ENCODE results near the gene SERPINB6.
A peak's percentile ranks its signal among the peaks of the same experiment; 100 is the strongest.
"Not testable (repeated sequence)": the region's sequence is repeated elsewhere in the genome, so short reads cannot be mapped to it uniquely, and the experiment has no call there.

SERPINB6 gene

DNA sequence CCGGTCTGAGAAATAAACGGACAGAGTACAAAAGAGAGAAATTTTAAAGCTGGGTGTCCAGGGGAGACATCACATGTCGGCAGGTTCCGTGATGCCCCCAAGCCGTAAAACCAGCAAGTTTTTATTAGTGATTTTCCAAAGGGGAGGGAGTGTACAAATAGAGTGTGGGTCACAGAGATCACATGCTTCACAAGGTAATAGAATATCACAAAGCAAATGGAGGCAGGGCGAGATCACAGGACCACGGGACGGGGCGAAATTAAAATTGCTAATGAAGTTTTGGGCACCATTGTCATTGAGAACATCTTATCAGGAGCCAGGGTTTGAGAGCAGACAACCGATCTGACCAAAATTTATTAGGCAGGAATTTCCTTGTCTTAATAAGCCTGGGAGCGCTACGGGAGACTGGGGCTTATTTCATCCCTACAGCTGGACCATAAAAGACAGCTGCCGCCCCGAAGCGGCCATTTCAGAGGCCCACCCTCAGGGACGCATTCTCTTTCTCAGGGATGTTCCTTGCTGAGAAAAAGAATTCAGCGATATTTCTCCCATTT lies 37.4 kb upstream of the SERPINB6 start:
- ATAC-seq (replicated peaks; ENCODE audit: extremely low read depth, poor library complexity, severe bottlenecking); H3K4me1 Mint-ChIP-seq; H3K27me3 Mint-ChIP-seq; DNase-seq (ENCODE audit: low spot score in 2 of 2); H3K4me3 Mint-ChIP-seq; H3K27ac Mint-ChIP-seq (ENCODE audit: low read depth): not testable (repeated sequence)
- Mint-ChIP-seq H3K36me3 (ENCODE audit: insufficient read depth) (peaks cover 46% of the 10 kb centered on the region), H3K9me3 (peaks cover 13% of the 10 kb centered on the region)

GRCh38 chr6:3007571-3007970 lies 36.2 kb upstream of the SERPINB6 start:
- H3K9me3 Mint-ChIP-seq = peaks cover 13% of the 10 kb centered on the region
- DNase-seq (ENCODE audit: low spot score in 2 of 2) = no peak
- H3K4me1 Mint-ChIP-seq = peaks cover 6% of the 10 kb centered on the region
- no peak overlapping the region for H3K27ac Mint-ChIP-seq (ENCODE audit: low read depth)
- H3K36me3 Mint-ChIP-seq (ENCODE audit: insufficient read depth) = peaks cover 39% of the 10 kb centered on the region
- no peak for ATAC-seq (replicated peaks; ENCODE audit: extremely low read depth, poor library complexity, severe bottlenecking)
- H3K4me3 Mint-ChIP-seq = no peak overlapping the region
- no peaks in the 10 kb centered on the region for H3K27me3 Mint-ChIP-seq

GRCh38 chr6:3006476-3006875 lies 35.1 kb upstream of the SERPINB6 start:
- H3K4me1 Mint-ChIP-seq = peaks cover 15% of the 10 kb centered on the region
- H3K36me3 Mint-ChIP-seq (ENCODE audit: insufficient read depth) = peaks cover 37% of the 10 kb centered on the region
- DNase-seq (ENCODE audit: low spot score in 2 of 2) = no peak
- no peak overlapping the region for H3K4me3 Mint-ChIP-seq
- no peak for ATAC-seq (replicated peaks; ENCODE audit: extremely low read depth, poor library complexity, severe bottlenecking)
- H3K27ac Mint-ChIP-seq (ENCODE audit: low read depth) = no peak overlapping the region
- H3K27me3 Mint-ChIP-seq = no peaks in the 10 kb centered on the region
- peaks cover 7% of the 10 kb centered on the region for H3K9me3 Mint-ChIP-seq

GRCh38 chr6:3005874-3006273 lies 34.5 kb upstream of the SERPINB6 start:
- peaks cover under 1% of the 10 kb centered on the region for H3K9me3 Mint-ChIP-seq
- H3K27ac Mint-ChIP-seq (ENCODE audit: low read depth) = no peak overlapping the region
- no peak for ATAC-seq (replicated peaks; ENCODE audit: extremely low read depth, poor library complexity, severe bottlenecking)
- H3K4me3 Mint-ChIP-seq = no peak overlapping the region
- no peak for DNase-seq (ENCODE audit: low spot score in 2 of 2)
- peaks cover 32% of the 10 kb centered on the region for H3K36me3 Mint-ChIP-seq (ENCODE audit: insufficient read depth)
- no peaks in the 10 kb centered on the region for H3K27me3 Mint-ChIP-seq
- H3K4me1 Mint-ChIP-seq = peaks cover 15% of the 10 kb centered on the region

GRCh38 chr6:3005077-3005476 lies 33.7 kb upstream of the SERPINB6 start:
- ATAC-seq (replicated peaks; ENCODE audit: extremely low read depth, poor library complexity, severe bottlenecking) (no peak), DNase-seq (ENCODE audit: low spot score in 2 of 2) (no peak)
- H3K4me3 Mint-ChIP-seq = no peak overlapping the region
- H3K36me3 Mint-ChIP-seq (ENCODE audit: insufficient read depth) = peaks cover 34% of the 10 kb centered on the region
- H3K4me1 Mint-ChIP-seq = peaks cover 15% of the 10 kb centered on the region
- no peaks in the 10 kb centered on the region for H3K27me3 Mint-ChIP-seq
- no peak overlapping the region for H3K27ac Mint-ChIP-seq (ENCODE audit: low read depth)
- H3K9me3 Mint-ChIP-seq = no peaks in the 10 kb centered on the region

DNA sequence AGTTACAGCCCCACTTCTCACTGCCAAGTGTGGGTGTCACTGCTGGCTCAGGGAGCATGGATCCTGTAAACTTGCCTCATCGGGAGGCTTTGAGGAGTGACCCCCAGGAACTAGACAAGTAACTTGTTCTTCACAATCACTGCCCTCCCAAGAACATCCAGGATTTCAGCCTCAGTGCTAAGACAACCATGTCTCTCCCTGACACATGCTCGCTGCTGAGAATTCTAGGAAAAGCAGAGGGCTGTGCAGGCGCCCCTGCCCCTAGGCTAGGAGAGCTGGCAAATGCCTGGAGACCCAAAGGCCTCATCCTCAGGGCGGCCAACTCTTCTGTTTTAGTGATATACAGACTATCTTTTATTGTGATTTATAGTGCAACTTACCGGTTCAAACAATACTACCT lies 31.9 kb upstream of the SERPINB6 start:
- Mint-ChIP-seq H3K27ac (ENCODE audit: low read depth) (peak overlapping the region; percentile 71), H3K4me1 (peaks cover 26% of the 10 kb centered on the region), H3K36me3 (ENCODE audit: insufficient read depth) (peaks cover 30% of the 10 kb centered on the region)
- not testable (repeated sequence) for ATAC-seq (replicated peaks; ENCODE audit: extremely low read depth, poor library complexity, severe bottlenecking); H3K27me3 Mint-ChIP-seq; H3K9me3 Mint-ChIP-seq; DNase-seq (ENCODE audit: low spot score in 2 of 2); H3K4me3 Mint-ChIP-seq

- no peak for ATAC-seq (replicated peaks; ENCODE audit: extremely low read depth, poor library complexity, severe bottlenecking)
- Mint-ChIP-seq H3K4me3 (no peak overlapping the region), H3K9me3 (no peaks in the 10 kb centered on the region)
Observed at GRCh38 chr6:3001773-3002293, 30.5 kb upstream of the SERPINB6 start.

DNA sequence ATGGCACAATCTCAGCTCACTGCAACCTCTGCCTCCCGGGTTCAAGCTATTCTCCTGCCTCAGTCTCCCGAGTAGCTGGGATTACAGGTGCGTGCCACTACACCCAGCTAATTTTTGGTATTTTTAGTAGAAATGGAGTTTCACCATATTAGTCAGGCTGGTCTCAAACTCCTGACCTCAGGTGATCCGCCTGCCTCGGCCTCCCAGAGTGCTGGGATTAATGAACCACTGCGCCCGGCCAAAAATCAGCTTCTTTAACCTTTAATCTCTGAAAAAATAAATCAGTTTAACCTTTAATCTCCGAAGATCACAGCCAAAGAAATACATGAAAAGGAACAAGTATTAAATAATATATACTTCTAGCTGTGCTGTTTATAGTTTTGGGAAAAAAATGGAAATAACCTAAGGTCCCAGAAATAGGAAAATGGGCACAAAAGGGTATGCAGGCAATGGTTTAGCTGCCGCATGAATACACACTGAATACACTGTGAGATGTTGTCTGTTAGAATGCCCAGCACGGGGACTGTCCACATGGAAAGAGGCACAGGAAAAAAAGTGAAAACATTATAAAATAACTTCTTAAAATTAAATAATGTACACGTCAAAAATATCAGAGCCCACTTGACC lies 29.9 kb upstream of the SERPINB6 start:
- peak overlapping the region; percentile 88 for H3K4me3 Mint-ChIP-seq
- peaks cover 30% of the 10 kb centered on the region for H3K4me1 Mint-ChIP-seq
- H3K27ac Mint-ChIP-seq (ENCODE audit: low read depth) = no peak overlapping the region
- peaks cover 14% of the 10 kb centered on the region for H3K36me3 Mint-ChIP-seq (ENCODE audit: insufficient read depth)
- H3K27me3 Mint-ChIP-seq = no peaks in the 10 kb centered on the region
- ATAC-seq (replicated peaks; ENCODE audit: extremely low read depth, poor library complexity, severe bottlenecking) = no peak
- DNase-seq (ENCODE audit: low spot score in 2 of 2) = no peak
- no peaks in the 10 kb centered on the region for H3K9me3 Mint-ChIP-seq

More at GRCh38 chr6:3001773-3002293, 30.5 kb upstream of the SERPINB6 start:
- H3K36me3 Mint-ChIP-seq (ENCODE audit: insufficient read depth) = peaks cover 20% of the 10 kb centered on the region
- no peak for DNase-seq (ENCODE audit: low spot score in 2 of 2)
- peaks cover 30% of the 10 kb centered on the region for H3K4me1 Mint-ChIP-seq
- no peaks in the 10 kb centered on the region for H3K27me3 Mint-ChIP-seq
- no peak overlapping the region for H3K27ac Mint-ChIP-seq (ENCODE audit: low read depth)

- no peaks in the 10 kb centered on the region for H3K9me3 Mint-ChIP-seq
- H3K4me1 Mint-ChIP-seq = peaks cover 30% of the 10 kb centered on the region
- H3K36me3 Mint-ChIP-seq (ENCODE audit: insufficient read depth) = peaks cover 12% of the 10 kb centered on the region
- H3K27ac Mint-ChIP-seq (ENCODE audit: low read depth) = peak within 1 kb of the TSS; percentile 80
- DNase-seq (ENCODE audit: low spot score in 2 of 2) (peak; percentile 78 to 82), ATAC-seq (replicated peaks; ENCODE audit: extremely low read depth, poor library complexity, severe bottlenecking) (peak; percentile 71)
- peak within 1 kb of the TSS; percentile 88 for H3K4me3 Mint-ChIP-seq
- H3K27me3 Mint-ChIP-seq = no peaks in the 10 kb centered on the region
Observed at GRCh38 chr6:2999618-3000557, 28.5 kb upstream of the SERPINB6 start, which contains the start of gene NQO2. TSS of gene NQO2 (plus strand) at chr6:2999894. CDS start at chr6:3006553, 6,659 bp downstream.

- H3K36me3 Mint-ChIP-seq (ENCODE audit: insufficient read depth) = peaks cover 7% of the 10 kb centered on the region
- H3K27me3 Mint-ChIP-seq = no peaks in the 10 kb centered on the region
- no peaks in the 10 kb centered on the region for H3K9me3 Mint-ChIP-seq
- H3K4me3 Mint-ChIP-seq = peak overlapping the region; percentile 88
- H3K27ac Mint-ChIP-seq (ENCODE audit: low read depth) = peak overlapping the region; percentile 79
- peaks cover 30% of the 10 kb centered on the region for H3K4me1 Mint-ChIP-seq
- peak; percentile 11 for ATAC-seq (replicated peaks; ENCODE audit: extremely low read depth, poor library complexity, severe bottlenecking)
- no peak for DNase-seq (ENCODE audit: low spot score in 2 of 2)
Observed at GRCh38 chr6:2998998-2999617, 27.7 kb upstream of the SERPINB6 start.

DNA sequence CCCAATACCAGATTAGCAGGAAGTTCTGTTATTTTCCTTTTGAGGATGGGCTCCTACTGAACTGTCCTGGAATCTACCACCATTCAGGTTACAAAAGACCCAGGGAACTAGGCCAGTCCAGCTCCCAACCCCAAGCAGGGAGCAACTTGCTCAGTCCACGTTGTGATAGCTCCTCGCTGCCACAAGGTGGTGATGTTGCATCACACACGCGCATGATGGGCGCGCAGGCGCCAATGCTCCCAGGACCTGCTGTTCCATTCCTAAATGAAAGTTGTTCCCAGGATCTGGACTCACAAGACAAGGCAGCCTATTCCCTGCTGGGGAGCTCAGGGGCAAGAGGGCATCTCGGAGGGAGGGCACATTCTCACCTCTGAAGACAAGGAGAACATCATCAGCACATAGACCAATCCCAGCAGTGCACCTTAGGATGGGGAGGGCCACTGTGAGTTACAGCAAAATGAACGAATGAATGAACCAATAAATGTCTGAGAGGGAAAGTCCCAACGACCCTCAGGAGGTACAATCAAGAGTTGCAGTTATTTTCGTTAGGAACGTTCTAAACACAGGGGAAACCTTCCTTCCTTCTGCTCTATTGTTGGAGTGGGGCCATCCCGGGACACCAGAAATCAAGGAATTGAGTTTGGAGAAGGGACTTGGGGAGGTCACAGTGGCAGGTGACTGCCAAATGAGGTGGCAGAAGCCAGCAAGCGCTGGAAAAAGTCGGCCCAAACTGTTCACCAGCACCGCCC lies 27.1 kb upstream of the SERPINB6 start:
- Mint-ChIP-seq H3K4me1 (peaks cover 30% of the 10 kb centered on the region), H3K27ac (ENCODE audit: low read depth) (peak overlapping the region; percentile 79), H3K4me3 (peak overlapping the region; percentile 88)
- peak; percentile 70 for ATAC-seq (replicated peaks; ENCODE audit: extremely low read depth, poor library complexity, severe bottlenecking)
- H3K36me3 Mint-ChIP-seq (ENCODE audit: insufficient read depth); H3K27me3 Mint-ChIP-seq; H3K9me3 Mint-ChIP-seq: not testable (repeated sequence)
- DNase-seq (ENCODE audit: low spot score in 2 of 2) = peak; percentile 61 to 67

All from central memory CD8-positive, alpha-beta T cell (primary cell).